ENCODE measurements around the gene RAD9A. TPM values are rescaled to one million over a fixed set of nuclear protein-coding genes. Genes with fewer than 3 reads are reported as not detected.

The RAD9A gene
- total RNA-seq, 2 experiments from 2014 or later: 29.7 to 30.6 TPM

- ATAC-seq (no peak), DNase-seq (no peak)
- H3K9me3 Mint-ChIP-seq: no peaks in the 10 kb centered on the region
- H3K36me3 Mint-ChIP-seq (ENCODE audit: low read depth): no peaks in the 10 kb centered on the region
- ChIA-PET CTCF (interaction anchor here (6.3 to 30.8 kb wide), 2 partner anchors 11 to 15 kb away, joined by 70 to 883 read pairs; partner anchors contain the start of gene POLD4), POLR2A (interaction anchor here (1.0 kb wide), 1 partner anchor 11 kb away, joined by 4 read pairs; no protein-coding TSS in a partner anchor)
- intact Hi-C loops (cut with micrococcal nuclease): no loop called here
- H3K27ac Mint-ChIP-seq: no peak overlapping the region
- TF ChIP-seq CTCF (IDR thresholded peaks at IDR 0.05): no peak
- peaks cover 38% of the 10 kb centered on the region for H3K4me1 Mint-ChIP-seq (ENCODE audit: low read depth)
- peaks cover 3% of the 10 kb centered on the region for H3K27me3 Mint-ChIP-seq
- H3K4me3 Mint-ChIP-seq: no peak overlapping the region
These were observed 25.9 kb upstream of the RAD9A start for GRCh38 chr11:67365736-67366444.

GRCh38 chr11:67366546-67366945 is 25.2 kb upstream of the RAD9A start:
- ChIA-PET CTCF (interaction anchor here (6.3 to 30.8 kb wide), 2 partner anchors 12 to 14 kb away, joined by 70 to 883 read pairs; partner anchors contain the start of gene POLD4), POLR2A (interaction anchor here (0.6 to 1.4 kb wide), 2 partner anchors 10 to 95 kb away, joined by 3 read pairs; no protein-coding TSS in a partner anchor)
- Mint-ChIP-seq H3K4me1 (ENCODE audit: low read depth) (peaks cover 44% of the 10 kb centered on the region), H3K36me3 (ENCODE audit: low read depth) (no peaks in the 10 kb centered on the region), H3K9me3 (no peaks in the 10 kb centered on the region), H3K4me3 (no peak overlapping the region), H3K27me3 (peaks cover 8% of the 10 kb centered on the region), H3K27ac (no peak overlapping the region)
- ATAC-seq (no peak), DNase-seq (no peak)
- no peak for TF ChIP-seq CTCF (IDR thresholded peaks at IDR 0.05)
- intact Hi-C loops (cut with micrococcal nuclease): no loop called here

GRCh38 chr11:67366961-67367760 is 24.6 kb upstream of the RAD9A start:
- no peak for TF ChIP-seq CTCF (IDR thresholded peaks at IDR 0.05)
- POLR2A ChIA-PET: interaction anchor here (0.6 to 1.4 kb wide), 3 partner anchors 10 to 345 kb away, joined by 3 read pairs; no protein-coding TSS in a partner anchor
- no peak for ATAC-seq
- no peak for DNase-seq
- no peak overlapping the region for H3K4me3 Mint-ChIP-seq
- no peak overlapping the region for H3K27ac Mint-ChIP-seq
- no peaks in the 10 kb centered on the region for H3K36me3 Mint-ChIP-seq (ENCODE audit: low read depth)
- CTCF ChIA-PET: interaction anchor here (2.0 to 30.8 kb wide), 2 partner anchors 13 to 21 kb away, joined by 5 to 883 read pairs; partner anchors contain the start of gene POLD4
- no peaks in the 10 kb centered on the region for H3K9me3 Mint-ChIP-seq
- peaks cover 13% of the 10 kb centered on the region for H3K27me3 Mint-ChIP-seq
- intact Hi-C loops (cut with micrococcal nuclease): no loop called here
- H3K4me1 Mint-ChIP-seq (ENCODE audit: low read depth): peaks cover 49% of the 10 kb centered on the region

- Mint-ChIP-seq H3K36me3 (ENCODE audit: low read depth) (no peaks in the 10 kb centered on the region), H3K4me1 (ENCODE audit: low read depth) (peaks cover 49% of the 10 kb centered on the region), H3K9me3 (no peaks in the 10 kb centered on the region), H3K4me3 (no peak overlapping the region), H3K27me3 (peaks cover 13% of the 10 kb centered on the region), H3K27ac (no peak overlapping the region)
- CTCF ChIA-PET: interaction anchor here (2.0 to 30.8 kb wide), 2 partner anchors 13 to 22 kb away, joined by 5 to 883 read pairs; partner anchors contain the start of gene POLD4
- POLR2A ChIA-PET: interaction anchor here (0.6 to 1.4 kb wide), 2 partner anchors 11 to 345 kb away, joined by 3 read pairs; no protein-coding TSS in a partner anchor
- TF ChIP-seq CTCF (IDR thresholded peaks at IDR 0.05): no peak
- DNase-seq (no peak), ATAC-seq (no peak)
- intact Hi-C loops (cut with micrococcal nuclease): no loop called here
These were observed 24.0 kb upstream of the RAD9A start for GRCh38 chr11:67367761-67368227.
